Sigmoid colon (tissue), 7 donors: ENCODE data around the gene PRRC2C. TPM values are rescaled to one million over a fixed set of nuclear protein-coding genes. Genes with fewer than 3 reads are reported as not detected.

ENCODE experiments used
- DNase-seq: peaks from one replicate; pipeline ENCODE4 v3.0.0-alpha.2; 2019
- H3K27ac ChIP-seq, 4 donors: fragments of 200-600 bp; sonication (generic); one replicate each; pipeline ENCODE4 v1.5.1; 2016 to 2019; ENCODE audit warnings: mild to moderate bottlenecking in 1 of 4
- H3K27me3 ChIP-seq, 3 donors: fragments of 200-600 bp; sonication (generic); one replicate each; pipeline ENCODE4 v1.5.1; 2019; ENCODE audit warnings: mild to moderate bottlenecking in 1 of 3
- H3K36me3 ChIP-seq, 4 donors: fragments of 200-600 bp; sonication (generic); one replicate each; pipeline ENCODE4 v1.5.1; 2016 to 2019
- H3K4me1 ChIP-seq, 4 donors: fragments of 200-600 bp; sonication (generic); one replicate each; pipeline ENCODE4 v1.5.1; 2017 to 2019
- H3K4me3 ChIP-seq, 4 donors: fragments of 200-600 bp; sonication (generic); one replicate each; pipeline ENCODE4 v1.5.1; 2017 to 2019; ENCODE audit warnings: mild to moderate bottlenecking in 2 of 4, moderate library complexity in 1 of 4
- H3K9me3 ChIP-seq, 4 donors: fragments of 200-600 bp in 3 of 4; sonication (generic) in 3 of 4; one replicate each; pipeline versions ENCODE4 v1.5.1 to v1.6.1; 2013 to 2019
- CTCF ChIP-seq, 4 experiments: fragments of 450-650 bp in 3 of 4; fragments of 200-600 bp in 1 of 4; IDR thresholded peaks; one replicate each; pipeline ENCODE4 v1.5.1; 2016 to 2019; ENCODE audit warnings: antibody characterized with exemption in 4 of 4, mild to moderate bottlenecking in 3 of 4, moderate library complexity in 2 of 4
- EP300 ChIP-seq, 4 donors: sonication (generic); formaldehyde crosslinking; IDR thresholded peaks; one replicate each; pipeline ENCODE4 v1.6.1; 2017; ENCODE audit warnings: antibody characterized with exemption in 4 of 4
- POLR2A ChIP-seq, 2 donors: fragments of 450-650 bp; IDR thresholded peaks; one replicate each; pipeline ENCODE4 v1.6.1; 2016; ENCODE audit warnings: antibody characterized with exemption in 2 of 2, mild to moderate bottlenecking in 2 of 2, moderate library complexity in 2 of 2
- POLR2AphosphoS5 ChIP-seq, 4 donors: sonication (generic); formaldehyde crosslinking; IDR thresholded peaks; one replicate each; pipeline ENCODE4 v1.6.1; 2017; ENCODE audit warnings: antibody characterized with exemption in 4 of 4
- WGBS, 2 donors: extraction: QIAGEN DNeasy Blood & Tissue Kit; methylation state at CpG; one replicate each; pipeline ENCODE4 v1.1.7; 2013; 5-methylcytosine and 5-hydroxymethylcytosine counted together
- intact Hi-C: fragments of 100-400 bp; cut with DNase I; formaldehyde crosslinking; loops from one replicate; pipeline ENCODE4 v1.15.1; 2023
- polyA plus RNA-seq, 3 donors: library from polyadenylated mRNA; stranded (reverse); fragments of 200-250 nt; gene quantifications; one replicate each; pipeline ENCODE4 v1.2.3, GENCODE V29; 2013
- total RNA-seq, 4 donors: library from RNA; depleted of rRNA; stranded (reverse); fragments of >200 nt; gene quantifications; one replicate each; pipeline ENCODE4 v1.1.0, GENCODE V29; 2016
- donor health status: healthy with polysubstance abuse.
- donor health status: Bipolar disorder and iron deficiency.
- donor health status: healthy.

The PRRC2C gene
- total and polyA plus RNA-seq, 7 donors, result 7.8 to 80.0 (median 52.6) TPM

GRCh38 chr1:171570295-171570694 lies 85.0 kb downstream of the PRRC2C start:
- DNase-seq, result no peak
- H3K27me3 ChIP-seq, result no peaks in the 10 kb centered on the region
- no peak for TF ChIP-seq POLR2A (IDR thresholded peaks at IDR 0.05)
- 92% methylated on average over 2 of the region's 2 CpGs for WGBS, 2 donors
- H3K4me3 ChIP-seq, result no peak overlapping the region
- H3K36me3 ChIP-seq, result peaks cover 10 to 97% (median 40%) of the 10 kb centered on the region in 4 donors
- no peaks in the 10 kb centered on the region for H3K4me1 ChIP-seq
- H3K9me3 ChIP-seq, result no peaks in the 10 kb centered on the region
- no peak overlapping the region for H3K27ac ChIP-seq
- intact Hi-C loops, result no loop called here

GRCh38 chr1:171576144-171576543 lies 90.8 kb downstream of the PRRC2C start:
- no peak for DNase-seq
- H3K27ac ChIP-seq, result no peak overlapping the region
- H3K36me3 ChIP-seq, result peaks cover 14 to 98% (median 42%) of the 10 kb centered on the region in 4 donors
- no peak overlapping the region for H3K4me3 ChIP-seq
- WGBS, 2 donors, result 60 to 88% methylated on average over 1 of the region's 1 CpG
- H3K9me3 ChIP-seq, result no peaks in the 10 kb centered on the region
- H3K27me3 ChIP-seq, result no peaks in the 10 kb centered on the region
- no peaks in the 10 kb centered on the region for H3K4me1 ChIP-seq
- intact Hi-C loops, result no loop called here
- TF ChIP-seq POLR2AphosphoS5 (IDR thresholded peaks at IDR 0.05), result no peak
- no peak for TF ChIP-seq POLR2A (IDR thresholded peaks at IDR 0.05)
- TF ChIP-seq CTCF (IDR thresholded peaks at IDR 0.05), result no peak
- no peak for TF ChIP-seq EP300 (IDR thresholded peaks at IDR 0.05)

GRCh38 chr1:171581226-171581625 lies 95.9 kb downstream of the PRRC2C start:
- peaks cover 24 to 100% (median 43%) of the 10 kb centered on the region in 4 donors for H3K36me3 ChIP-seq
- WGBS, 2 donors, result 83 to 95% methylated on average over 3 of the region's 3 CpGs
- H3K27ac ChIP-seq, result no peak overlapping the region
- no peak for DNase-seq
- no peaks in the 10 kb centered on the region for H3K9me3 ChIP-seq
- no peak for TF ChIP-seq CTCF (IDR thresholded peaks at IDR 0.05)
- no peak for TF ChIP-seq POLR2AphosphoS5 (IDR thresholded peaks at IDR 0.05)
- no peak for TF ChIP-seq EP300 (IDR thresholded peaks at IDR 0.05)
- no peak for TF ChIP-seq POLR2A (IDR thresholded peaks at IDR 0.05)
- no peak overlapping the region for H3K4me3 ChIP-seq
- H3K4me1 ChIP-seq, result no peaks in the 10 kb centered on the region
- no peaks in the 10 kb centered on the region for H3K27me3 ChIP-seq
- intact Hi-C loops, result loop anchor here (5.0 kb wide), 1 partner anchor 44 kb away; no protein-coding TSS in a partner anchor

- H3K27ac ChIP-seq, result no peak overlapping the region
- no peak overlapping the region for H3K4me3 ChIP-seq
- no peaks in the 10 kb centered on the region for H3K9me3 ChIP-seq
- peaks cover 24 to 100% (median 41%) of the 10 kb centered on the region in 4 donors for H3K36me3 ChIP-seq
- no peaks in the 10 kb centered on the region for H3K27me3 ChIP-seq
- H3K4me1 ChIP-seq, result no peaks in the 10 kb centered on the region
- TF ChIP-seq POLR2A (IDR thresholded peaks at IDR 0.05) (no peak), CTCF (IDR thresholded peaks at IDR 0.05) (no peak), POLR2AphosphoS5 (IDR thresholded peaks at IDR 0.05) (no peak), EP300 (IDR thresholded peaks at IDR 0.05) (no peak)
- intact Hi-C loops, result loop anchor here (5.0 kb wide), 1 partner anchor 44 kb away; no protein-coding TSS in a partner anchor
- no peak for DNase-seq
Observed at GRCh38 chr1:171581766-171582165, 96.4 kb downstream of the PRRC2C start.

GRCh38 chr1:171582589-171582988 lies 97.3 kb downstream of the PRRC2C start:
- intact Hi-C loops, result loop anchor here (5.0 kb wide), 1 partner anchor 45 kb away; no protein-coding TSS in a partner anchor
- Histone ChIP-seq H3K27me3 (no peaks in the 10 kb centered on the region), H3K27ac (no peak overlapping the region), H3K4me3 (no peak overlapping the region), H3K4me1 (no peaks in the 10 kb centered on the region), H3K9me3 (no peaks in the 10 kb centered on the region), H3K36me3 (peaks cover 24 to 100% (median 42%) of the 10 kb centered on the region in 4 donors)
- no peak for TF ChIP-seq POLR2A (IDR thresholded peaks at IDR 0.05)
- TF ChIP-seq CTCF (IDR thresholded peaks at IDR 0.05), result no peak
- TF ChIP-seq EP300 (IDR thresholded peaks at IDR 0.05), result no peak
- no peak for TF ChIP-seq POLR2AphosphoS5 (IDR thresholded peaks at IDR 0.05)
- no peak for DNase-seq
- WGBS, 2 donors, result 91 to 94% methylated on average over 2 of the region's 2 CpGs
